ENCODE data around the gene OR52K1. TPM values are rescaled to one million over a fixed set of nuclear protein-coding genes. Genes with fewer than 3 reads are reported as not detected.

OR52K1 gene
- polyA plus RNA-seq, 1 of the 3 experiments (the other 2 are of a cell fraction), result not detected

DNA sequence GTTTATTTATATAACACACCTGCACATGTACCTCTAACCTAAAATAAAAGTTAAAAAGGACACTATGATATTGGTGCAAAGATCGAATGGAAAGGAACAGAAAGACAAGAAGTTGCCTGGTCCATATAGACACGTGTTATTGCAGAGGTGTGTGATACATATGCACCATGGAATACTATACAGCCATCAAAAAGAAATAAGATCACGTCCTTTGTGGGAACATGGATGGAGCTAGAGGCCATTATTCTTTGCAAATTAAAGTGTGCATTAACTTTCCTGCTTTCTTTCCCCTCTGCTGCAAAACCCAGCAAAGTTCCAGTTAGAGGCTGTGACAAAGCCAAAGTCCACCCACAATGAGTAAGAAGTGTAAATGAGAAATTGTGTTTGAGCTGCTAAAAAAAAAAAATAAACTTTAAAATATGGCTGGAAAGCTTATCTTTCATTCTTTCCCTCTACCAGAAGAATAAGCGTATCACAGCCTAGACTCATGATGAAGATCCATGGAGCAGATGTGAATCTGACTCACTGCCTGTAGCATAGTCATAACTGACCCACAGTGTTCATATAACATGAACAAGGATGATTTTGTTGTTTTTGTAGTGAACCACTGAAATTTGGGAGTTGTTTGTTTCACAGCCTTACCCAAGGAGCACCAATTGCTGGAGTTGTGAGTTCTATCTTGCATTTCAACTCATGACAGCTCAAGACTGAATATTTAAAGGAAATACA lies 9.6 kb downstream of the OR52K1 start (continued):
- TF ChIP-seq, protein P1, sequence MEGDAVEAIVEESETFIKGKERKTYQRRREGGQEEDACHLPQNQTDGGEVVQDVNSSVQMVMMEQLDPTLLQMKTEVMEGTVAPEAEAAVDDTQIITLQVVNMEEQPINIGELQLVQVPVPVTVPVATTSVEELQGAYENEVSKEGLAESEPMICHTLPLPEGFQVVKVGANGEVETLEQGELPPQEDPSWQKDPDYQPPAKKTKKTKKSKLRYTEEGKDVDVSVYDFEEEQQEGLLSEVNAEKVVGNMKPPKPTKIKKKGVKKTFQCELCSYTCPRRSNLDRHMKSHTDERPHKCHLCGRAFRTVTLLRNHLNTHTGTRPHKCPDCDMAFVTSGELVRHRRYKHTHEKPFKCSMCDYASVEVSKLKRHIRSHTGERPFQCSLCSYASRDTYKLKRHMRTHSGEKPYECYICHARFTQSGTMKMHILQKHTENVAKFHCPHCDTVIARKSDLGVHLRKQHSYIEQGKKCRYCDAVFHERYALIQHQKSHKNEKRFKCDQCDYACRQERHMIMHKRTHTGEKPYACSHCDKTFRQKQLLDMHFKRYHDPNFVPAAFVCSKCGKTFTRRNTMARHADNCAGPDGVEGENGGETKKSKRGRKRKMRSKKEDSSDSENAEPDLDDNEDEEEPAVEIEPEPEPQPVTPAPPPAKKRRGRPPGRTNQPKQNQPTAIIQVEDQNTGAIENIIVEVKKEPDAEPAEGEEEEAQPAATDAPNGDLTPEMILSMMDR (IDR thresholded peaks at IDR 0.05), result no peak
- TF ChIP-seq EP300 (IDR thresholded peaks at IDR 0.05; ENCODE audit: borderline replicate concordance in 1 of 2, low read depth in 1 of 2, low read length in 1 of 2), result no peak
- no peak for TF ChIP-seq TCF12 (IDR thresholded peaks at IDR 0.05)
- no peak for TF ChIP-seq SMC3 (IDR thresholded peaks at IDR 0.05; ENCODE audit: low read depth, low read length)
- TF ChIP-seq, protein P2, sequence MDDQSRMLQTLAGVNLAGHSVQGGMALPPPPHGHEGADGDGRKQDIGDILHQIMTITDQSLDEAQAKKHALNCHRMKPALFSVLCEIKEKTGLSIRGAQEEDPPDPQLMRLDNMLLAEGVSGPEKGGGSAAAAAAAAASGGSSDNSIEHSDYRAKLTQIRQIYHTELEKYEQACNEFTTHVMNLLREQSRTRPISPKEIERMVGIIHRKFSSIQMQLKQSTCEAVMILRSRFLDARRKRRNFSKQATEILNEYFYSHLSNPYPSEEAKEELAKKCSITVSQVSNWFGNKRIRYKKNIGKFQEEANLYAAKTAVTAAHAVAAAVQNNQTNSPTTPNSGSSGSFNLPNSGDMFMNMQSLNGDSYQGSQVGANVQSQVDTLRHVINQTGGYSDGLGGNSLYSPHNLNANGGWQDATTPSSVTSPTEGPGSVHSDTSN (IDR thresholded peaks at IDR 0.05), result no peak
- TF ChIP-seq, protein P3, sequence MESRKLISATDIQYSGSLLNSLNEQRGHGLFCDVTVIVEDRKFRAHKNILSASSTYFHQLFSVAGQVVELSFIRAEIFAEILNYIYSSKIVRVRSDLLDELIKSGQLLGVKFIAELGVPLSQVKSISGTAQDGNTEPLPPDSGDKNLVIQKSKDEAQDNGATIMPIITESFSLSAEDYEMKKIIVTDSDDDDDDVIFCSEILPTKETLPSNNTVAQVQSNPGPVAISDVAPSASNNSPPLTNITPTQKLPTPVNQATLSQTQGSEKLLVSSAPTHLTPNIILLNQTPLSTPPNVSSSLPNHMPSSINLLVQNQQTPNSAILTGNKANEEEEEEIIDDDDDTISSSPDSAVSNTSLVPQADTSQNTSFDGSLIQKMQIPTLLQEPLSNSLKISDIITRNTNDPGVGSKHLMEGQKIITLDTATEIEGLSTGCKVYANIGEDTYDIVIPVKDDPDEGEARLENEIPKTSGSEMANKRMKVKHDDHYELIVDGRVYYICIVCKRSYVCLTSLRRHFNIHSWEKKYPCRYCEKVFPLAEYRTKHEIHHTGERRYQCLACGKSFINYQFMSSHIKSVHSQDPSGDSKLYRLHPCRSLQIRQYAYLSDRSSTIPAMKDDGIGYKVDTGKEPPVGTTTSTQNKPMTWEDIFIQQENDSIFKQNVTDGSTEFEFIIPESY (IDR thresholded peaks at IDR 0.05; ENCODE audit: borderline replicate concordance, low read depth), result no peak
- TF ChIP-seq CHD2 (IDR thresholded peaks at IDR 0.05; ENCODE audit: low read length, partially characterized antibody), result no peak
- TF ChIP-seq NRF1 (IDR thresholded peaks at IDR 0.05; ENCODE audit: low read depth, low read length), result no peak

DNA sequence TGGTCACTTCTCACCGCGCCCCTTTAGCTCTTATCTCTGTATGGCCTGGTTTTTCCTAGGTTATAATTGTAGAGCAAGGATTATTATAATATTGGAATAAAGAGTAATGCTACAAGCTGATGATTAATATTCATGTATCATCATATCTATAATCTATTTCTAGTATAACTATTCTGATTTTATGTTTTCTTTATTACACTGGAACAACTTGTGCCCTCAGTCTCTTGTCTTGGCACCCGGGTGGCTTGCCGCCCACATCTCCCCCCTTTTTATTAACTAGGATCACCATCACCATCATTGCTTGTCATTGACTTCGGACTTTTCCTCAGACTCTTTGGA lies 11.0 kb downstream of the OR52K1 start:
- Histone ChIP-seq H3K79me2 (ENCODE audit: insufficient read depth) (no peaks in the 10 kb centered on the region), H3K9ac (no peak overlapping the region), H3K9me2 (no peaks in the 10 kb centered on the region), H4K20me1 (ENCODE audit: insufficient read depth) (no peaks in the 10 kb centered on the region), H3F3A (replicated peaks; ENCODE audit: insufficient read depth) (no peaks in the 10 kb centered on the region), H3K27me3 (ENCODE audit: insufficient read depth) (peaks cover 36% of the 10 kb centered on the region), H3K4me1 (ENCODE audit: control insufficient read depth in 1 of 2, insufficient read depth in 2 of 2, low read depth in 1 of 2, low read length in 1 of 2) (no peaks in the 10 kb centered on the region; a peak in 1 of 4 replicates), H3K9me3 (no peaks in the 10 kb centered on the region), H3K4me3 (ENCODE audit: low read depth in 2 of 2, low read length in 1 of 2) (peak overlapping the region in 1 of 2 experiments; percentile 35; a peak in 1 of 4 replicates), H3K36me3 (replicated peaks in 1 of 2; ENCODE audit: control insufficient read depth in 1 of 2, insufficient read depth in 2 of 2, low read length in 1 of 2) (no peaks in the 10 kb centered on the region), H3K27ac (ENCODE audit: low read depth in 2 of 2, low read length in 1 of 2) (no peak overlapping the region), H2AFZ (ENCODE audit: low read depth) (no peak overlapping the region), H3K4me2 (no peak overlapping the region)
- POLR2A ChIA-PET, result no interaction called here
- no peak for DNase-seq
- TF ChIP-seq TEAD4 (IDR thresholded peaks at IDR 0.05; ENCODE audit: borderline replicate concordance, insufficient read depth), result no peak
- no peak for TF ChIP-seq YY1 (IDR thresholded peaks at IDR 0.05; ENCODE audit: low read depth)
- no peak for TF ChIP-seq SIN3A (IDR thresholded peaks at IDR 0.05; ENCODE audit: borderline replicate concordance, low read depth, low read length)
- TF ChIP-seq RCOR1 (IDR thresholded peaks at IDR 0.05; ENCODE audit: low read length), result no peak
- no peak for TF ChIP-seq SMC3 (IDR thresholded peaks at IDR 0.05; ENCODE audit: low read depth, low read length)
- TF ChIP-seq CHD2 (IDR thresholded peaks at IDR 0.05; ENCODE audit: low read length, partially characterized antibody), result no peak
- TF ChIP-seq, protein P2 (IDR thresholded peaks at IDR 0.05), result no peak
- TF ChIP-seq, protein P4, sequence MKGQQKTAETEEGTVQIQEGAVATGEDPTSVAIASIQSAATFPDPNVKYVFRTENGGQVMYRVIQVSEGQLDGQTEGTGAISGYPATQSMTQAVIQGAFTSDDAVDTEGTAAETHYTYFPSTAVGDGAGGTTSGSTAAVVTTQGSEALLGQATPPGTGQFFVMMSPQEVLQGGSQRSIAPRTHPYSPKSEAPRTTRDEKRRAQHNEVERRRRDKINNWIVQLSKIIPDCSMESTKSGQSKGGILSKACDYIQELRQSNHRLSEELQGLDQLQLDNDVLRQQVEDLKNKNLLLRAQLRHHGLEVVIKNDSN (IDR thresholded peaks at IDR 0.05; ENCODE audit: borderline replicate concordance, low read depth), result no peak
- no peak for TF ChIP-seq RXRA (IDR thresholded peaks at IDR 0.05; ENCODE audit: borderline replicate concordance, low read depth)
- no peak for TF ChIP-seq NRF1 (IDR thresholded peaks at IDR 0.05; ENCODE audit: low read depth, low read length)
- TF ChIP-seq, protein P1 (IDR thresholded peaks at IDR 0.05), result no peak
- 5% methylated on average over 5 of the region's 5 CpGs for WGBS (ENCODE audit: low lambda C conversion rate)
- CTCF ChIA-PET, result interaction anchor here (0.6 to 7.7 kb wide), 18 partner anchors 9 to 314 kb away, joined by 3 to 121 read pairs (median 6); partner anchors contain the start of gene OR52K1
